ENCODE data around the gene FUT6.
"Not testable (repeated sequence)": the region's sequence is repeated elsewhere in the genome, so short reads cannot be mapped to it uniquely, and the experiment has no call there.

Gene FUT6, protein sequence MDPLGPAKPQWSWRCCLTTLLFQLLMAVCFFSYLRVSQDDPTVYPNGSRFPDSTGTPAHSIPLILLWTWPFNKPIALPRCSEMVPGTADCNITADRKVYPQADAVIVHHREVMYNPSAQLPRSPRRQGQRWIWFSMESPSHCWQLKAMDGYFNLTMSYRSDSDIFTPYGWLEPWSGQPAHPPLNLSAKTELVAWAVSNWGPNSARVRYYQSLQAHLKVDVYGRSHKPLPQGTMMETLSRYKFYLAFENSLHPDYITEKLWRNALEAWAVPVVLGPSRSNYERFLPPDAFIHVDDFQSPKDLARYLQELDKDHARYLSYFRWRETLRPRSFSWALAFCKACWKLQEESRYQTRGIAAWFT

DNA sequence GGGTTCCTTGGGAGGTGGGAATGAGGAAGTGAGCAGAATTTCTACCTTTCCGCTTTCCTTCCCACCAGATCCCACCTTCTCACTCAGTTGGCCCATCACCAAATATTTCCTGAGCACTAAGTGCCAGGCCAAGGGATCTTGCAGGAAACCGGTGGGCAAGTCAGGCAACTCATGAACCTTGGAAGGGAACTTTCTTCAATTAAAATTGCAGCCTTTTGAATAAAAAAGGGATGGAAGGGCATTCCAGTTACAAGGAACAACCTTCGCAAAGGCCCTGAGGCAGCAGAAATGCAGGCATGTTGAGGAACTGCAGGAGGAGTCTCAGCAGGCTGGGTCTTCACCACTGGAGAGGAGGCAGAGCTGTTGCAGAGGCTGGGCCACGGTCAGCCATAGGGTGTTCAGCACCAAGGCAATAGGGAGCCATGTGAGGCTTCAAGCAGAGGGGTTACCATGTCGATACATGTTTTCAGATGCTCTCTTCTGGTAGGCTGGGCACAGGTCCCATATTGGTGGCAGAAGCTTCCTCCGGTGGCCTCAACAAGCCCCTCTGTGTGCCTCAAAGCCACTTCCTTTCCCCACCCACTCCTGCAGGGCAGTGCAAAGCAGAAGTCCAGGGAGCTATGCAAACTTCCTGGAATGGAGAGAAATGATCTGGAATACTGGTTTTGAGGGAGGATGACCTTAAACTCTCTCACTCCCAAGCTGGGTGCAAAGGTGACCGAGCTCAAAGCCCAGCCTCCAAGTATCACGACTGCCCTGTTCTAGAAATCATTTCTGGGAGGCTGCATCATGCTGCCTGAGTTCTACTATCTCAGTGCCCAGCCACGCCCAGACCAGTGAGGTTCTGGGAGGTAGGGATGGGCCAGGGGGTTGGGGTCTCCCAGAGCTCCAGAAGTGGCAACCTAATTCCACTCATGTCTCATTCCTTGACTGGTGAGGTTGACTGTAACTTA lies at the start of gene FUT6:
TSS of gene FUT6 (minus strand) at position 638 of the 953 bp plus-strand sequence. CDS start 7,135 bp downstream, outside the sequence.
- no peak for DNase-seq

DNA sequence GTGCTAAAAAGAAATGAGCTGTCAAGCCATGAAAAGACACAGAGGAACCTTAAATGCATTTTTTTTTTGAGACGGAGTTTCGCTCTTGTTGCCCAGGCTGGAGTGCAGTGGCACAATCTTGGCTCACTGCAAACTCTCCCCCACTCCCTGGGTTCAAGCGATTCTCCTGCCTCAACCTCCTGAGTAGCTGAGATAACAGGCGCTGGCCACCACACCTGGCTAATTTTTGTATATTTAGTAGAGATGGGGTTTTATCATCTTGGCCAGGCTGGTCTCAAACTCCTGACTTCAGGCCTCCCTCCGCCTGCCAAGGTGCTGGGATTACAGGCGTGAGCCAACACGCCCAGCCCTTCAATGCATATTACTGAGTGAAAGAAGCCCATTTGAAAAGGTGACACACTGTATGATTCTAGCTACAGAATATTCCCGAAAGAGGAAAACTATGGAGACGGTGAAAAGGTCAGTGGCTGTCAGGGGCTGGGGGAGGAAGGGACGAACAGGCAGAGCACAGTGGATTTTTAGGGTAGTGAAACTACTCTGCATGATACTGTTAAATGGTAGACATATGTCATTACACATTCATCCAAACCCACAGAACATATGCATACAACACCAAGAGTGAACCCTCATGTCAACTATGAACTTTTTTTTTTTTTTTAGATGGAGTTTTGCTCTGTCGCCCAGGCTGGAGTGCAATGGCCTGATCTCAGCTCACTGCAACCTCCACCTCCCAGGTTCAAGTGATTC lies 44.7 kb upstream of the FUT6 start:
- not testable (repeated sequence) for DNase-seq

DNA sequence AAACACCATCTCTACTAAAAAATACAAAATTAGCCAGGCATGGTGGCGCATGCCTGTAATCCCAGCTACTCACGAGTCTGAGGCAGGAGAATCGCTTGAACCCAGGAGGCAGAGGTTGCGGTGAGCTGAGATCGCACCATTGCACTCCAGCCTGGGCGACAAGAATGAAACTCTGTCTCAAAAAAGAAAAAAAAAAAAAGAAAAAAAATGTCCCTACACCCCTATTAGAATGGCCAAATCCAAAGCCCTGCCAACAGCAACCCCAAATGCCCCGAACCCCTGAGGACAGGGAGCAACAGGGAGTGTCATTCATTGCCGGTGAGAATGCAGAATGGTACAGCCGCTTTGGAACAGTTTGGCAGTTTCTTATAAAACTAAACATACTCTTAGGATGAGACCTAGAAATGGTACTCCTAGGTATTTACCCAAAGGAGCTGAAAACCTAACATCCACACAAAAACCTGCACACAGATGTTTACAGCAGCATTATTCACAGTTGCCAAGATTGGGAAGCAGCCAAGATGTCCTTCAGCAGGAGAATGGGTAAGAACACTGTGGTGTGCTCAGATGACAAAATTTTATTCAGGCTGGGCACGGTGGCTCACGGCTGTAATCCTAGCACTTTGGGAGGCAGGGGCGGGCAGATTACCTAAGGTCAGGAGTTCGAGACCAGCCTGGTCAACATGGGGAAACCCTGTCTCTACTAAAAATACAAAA lies 43.8 kb upstream of the FUT6 start:
- not testable (repeated sequence) for DNase-seq

DNA sequence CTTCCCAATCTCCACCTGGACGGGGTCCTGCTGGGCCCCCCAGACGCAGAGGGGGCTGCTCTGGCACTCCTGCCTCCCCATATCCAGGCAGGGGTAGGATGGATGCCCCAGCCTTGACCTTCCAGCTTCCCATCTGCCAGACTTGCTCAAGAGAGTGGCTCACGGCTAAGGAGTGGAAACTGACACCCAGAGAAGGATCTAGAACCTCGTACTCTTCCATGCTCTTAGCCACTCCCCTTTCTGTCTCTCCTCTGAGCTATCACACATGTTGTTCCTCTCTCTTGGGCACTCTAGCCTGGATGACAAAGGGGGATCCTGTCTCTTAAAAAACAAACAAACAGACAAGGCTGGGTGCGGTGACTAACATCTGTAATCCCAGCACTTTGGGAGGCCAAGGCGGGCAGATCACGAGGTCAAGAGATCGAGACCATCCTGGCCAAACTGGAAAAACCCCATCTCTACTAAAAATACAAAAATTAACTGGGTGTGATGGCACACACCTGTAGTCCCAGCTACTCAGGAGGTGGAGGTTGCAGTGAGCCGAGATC lies 43.0 kb upstream of the FUT6 start:
- no peak for DNase-seq

DNA sequence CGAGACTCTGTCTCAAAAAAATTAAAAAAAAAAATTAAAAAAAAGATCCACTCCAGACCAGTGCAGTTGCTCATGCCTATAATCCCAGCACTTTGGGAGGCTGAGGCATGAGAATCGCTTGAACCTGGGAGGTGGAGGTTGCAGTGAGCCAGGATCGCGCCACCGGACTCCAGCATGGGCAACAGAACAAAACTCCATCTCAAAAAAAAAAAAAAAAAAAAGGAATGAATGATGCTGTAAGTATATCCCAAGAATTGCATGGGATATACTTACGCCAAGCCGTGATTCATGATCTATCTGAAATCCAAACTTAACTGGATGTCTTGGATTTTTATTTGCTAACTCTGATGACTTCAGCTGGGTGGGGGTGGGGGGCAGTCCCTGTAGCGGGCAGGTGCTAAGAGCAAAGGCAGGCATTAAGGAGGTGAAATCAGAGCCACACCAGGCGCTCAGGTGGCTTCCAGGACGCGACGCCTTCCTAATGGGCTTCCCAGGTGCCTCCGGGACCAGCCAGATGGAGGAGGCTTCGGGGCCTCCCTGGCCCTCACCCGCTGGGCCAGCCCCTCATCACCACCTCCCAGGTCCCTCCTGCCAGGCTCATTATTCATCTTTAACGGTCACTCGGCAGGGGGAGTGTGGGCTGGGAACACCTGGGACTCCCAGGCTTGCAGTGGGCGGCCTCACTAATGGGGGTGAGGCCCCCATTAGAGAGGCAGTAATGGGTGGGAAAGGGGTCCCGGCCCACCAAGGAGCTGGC lies 42.2 kb upstream of the FUT6 start:
- DNase-seq: peak; percentile 62

DNA sequence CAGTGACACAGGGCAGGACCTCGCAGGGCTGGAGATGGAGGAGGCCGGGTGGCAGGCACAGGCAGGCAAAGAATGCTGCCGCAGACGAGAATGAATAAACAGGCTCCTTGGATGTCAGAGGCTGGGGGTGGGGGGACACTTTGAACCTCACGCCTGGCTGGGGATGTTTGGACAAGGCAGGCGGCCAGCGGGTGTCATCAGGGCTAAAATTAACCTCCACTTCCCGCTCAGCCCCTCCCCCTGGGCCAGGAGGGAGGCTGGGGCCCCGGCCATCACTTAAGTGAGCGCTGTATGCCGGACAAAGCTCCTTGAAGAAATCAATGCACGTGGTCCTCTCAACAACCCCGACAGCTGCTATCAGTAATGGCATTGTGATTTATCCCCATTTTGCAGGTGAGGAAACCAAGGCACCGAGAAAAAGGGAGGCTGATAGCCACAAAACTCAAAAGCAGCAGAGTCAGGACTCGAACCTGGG lies 41.1 kb upstream of the FUT6 start:
- no peak for DNase-seq

DNA sequence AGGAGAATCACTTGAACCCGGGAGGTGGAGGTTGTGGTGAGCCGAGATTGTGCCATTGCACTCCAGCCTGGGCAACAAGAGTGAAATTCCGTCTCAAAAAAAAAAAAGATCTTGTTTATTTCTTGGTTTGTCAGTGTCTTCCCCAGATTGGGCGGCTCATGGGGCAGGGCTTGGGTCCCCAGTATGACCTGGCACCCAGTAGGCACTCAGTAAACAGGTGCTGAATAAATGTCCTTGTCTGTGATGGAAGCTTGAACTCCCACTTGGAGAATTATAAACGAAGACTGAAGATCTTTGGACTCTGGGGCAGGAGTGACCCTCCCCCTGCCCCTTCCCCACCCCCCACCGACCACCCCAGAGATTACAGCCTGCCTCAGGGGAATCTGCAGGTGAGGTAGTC lies 40.7 kb upstream of the FUT6 start:
- no peak for DNase-seq

DNA sequence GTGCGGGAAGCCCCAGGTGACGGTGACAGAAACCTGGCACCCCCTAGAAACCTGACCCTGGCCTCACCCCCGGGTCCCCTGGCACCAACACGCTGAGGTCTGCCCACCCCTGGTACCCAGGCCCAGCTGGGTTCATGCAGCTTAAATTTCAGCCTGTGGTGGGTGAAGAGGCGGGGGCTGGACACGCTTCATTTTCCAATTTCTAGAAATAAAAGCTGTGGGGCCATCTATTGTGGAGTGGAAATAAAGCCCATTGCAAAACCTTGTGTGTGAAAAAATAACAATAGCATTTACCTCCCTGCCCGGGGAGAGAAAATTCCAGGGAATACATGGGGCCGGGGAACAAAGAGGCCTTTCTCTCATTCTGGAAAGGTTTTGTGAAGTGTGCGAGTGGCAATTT lies 38.4 kb upstream of the FUT6 start:
- no peak for DNase-seq

DNA sequence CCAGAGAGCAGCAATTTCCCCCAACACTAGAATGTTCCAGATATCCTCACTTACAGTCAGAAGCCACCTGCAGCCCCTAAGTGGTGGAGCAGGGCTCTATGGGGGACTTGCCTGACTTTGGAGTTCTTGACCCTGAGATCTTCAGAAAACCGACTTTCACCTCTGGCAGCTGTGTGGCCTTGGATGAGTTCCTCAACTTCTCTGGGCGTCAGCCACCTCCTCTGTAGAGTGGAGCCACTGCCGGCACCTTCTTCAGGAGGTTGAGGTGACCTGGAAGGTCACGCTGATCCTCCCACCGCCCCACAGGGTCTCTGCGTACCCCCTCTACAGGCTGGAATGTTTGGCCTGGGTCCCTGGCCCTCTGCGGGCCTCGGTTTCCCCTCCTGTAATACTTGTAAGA lies 37.9 kb upstream of the FUT6 start:
- DNase-seq: no peak

DNA sequence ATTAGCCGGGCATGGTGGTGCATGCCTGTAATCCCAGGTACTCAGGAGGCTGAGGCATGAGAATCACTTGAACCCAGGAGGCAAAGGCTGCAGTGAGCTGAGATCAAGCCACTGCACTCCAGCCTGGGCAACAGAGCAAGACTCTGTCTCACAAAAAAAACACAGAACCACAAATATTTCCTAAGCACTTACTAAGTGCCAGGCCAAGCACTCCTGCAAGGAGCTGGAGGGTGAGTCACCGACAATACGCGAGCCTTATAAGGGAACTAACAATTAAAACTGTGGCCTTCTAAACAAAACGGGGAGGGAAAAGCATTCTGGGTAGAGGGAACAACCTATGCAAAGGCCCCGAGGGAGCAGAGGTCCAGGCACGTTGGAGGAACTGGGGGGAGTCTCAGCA lies 35.0 kb upstream of the FUT6 start:
- not testable (repeated sequence) for DNase-seq

DNA sequence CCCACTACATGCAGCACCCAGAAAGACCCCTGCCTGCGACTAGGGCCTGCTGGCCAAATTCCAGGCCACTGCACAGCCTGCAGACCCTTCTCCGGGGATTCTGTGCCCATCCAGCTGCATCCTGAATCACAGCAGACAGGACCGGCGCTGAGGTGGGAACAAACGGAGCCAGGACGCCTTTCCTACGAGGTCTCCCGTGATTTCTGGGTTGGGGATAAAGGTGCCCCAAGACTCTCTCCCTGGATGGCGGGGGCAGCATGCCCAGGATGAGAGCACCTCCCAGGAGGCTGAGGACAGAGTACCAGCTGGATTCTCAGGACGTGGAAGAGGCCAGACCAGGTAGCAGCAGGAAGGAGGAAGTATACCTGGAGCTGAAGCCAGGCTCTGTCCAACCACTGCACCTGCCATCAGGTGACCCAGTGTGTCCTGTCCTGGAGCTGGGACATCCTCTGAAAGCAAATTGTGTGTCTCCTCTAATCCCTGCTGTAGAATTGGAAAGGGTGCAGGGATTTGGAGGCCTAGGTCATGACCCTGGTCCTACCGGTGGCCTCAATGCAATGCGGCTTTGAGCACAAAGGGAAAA lies 34.2 kb upstream of the FUT6 start:
- no peak for DNase-seq

DNA sequence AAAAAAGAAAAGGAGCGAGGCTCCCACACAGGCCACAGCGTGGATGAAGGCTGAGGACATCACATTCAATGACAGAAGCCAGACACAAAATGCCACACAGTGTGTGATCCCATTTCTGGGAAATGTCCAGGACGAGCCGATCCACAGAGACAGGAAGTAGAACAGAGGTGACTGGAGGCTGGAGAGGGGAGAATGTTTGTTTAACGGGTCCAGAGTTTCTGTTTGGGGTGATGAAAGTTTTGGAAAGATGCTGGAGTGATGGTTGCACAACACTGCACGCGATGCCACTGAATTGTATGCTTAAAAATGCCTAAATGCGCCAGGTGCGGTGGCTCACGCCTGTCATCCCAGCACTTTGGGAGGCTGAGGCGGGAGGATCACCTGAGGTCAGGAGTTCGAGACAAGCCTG lies 31.5 kb upstream of the FUT6 start:
- no peak for DNase-seq

DNA sequence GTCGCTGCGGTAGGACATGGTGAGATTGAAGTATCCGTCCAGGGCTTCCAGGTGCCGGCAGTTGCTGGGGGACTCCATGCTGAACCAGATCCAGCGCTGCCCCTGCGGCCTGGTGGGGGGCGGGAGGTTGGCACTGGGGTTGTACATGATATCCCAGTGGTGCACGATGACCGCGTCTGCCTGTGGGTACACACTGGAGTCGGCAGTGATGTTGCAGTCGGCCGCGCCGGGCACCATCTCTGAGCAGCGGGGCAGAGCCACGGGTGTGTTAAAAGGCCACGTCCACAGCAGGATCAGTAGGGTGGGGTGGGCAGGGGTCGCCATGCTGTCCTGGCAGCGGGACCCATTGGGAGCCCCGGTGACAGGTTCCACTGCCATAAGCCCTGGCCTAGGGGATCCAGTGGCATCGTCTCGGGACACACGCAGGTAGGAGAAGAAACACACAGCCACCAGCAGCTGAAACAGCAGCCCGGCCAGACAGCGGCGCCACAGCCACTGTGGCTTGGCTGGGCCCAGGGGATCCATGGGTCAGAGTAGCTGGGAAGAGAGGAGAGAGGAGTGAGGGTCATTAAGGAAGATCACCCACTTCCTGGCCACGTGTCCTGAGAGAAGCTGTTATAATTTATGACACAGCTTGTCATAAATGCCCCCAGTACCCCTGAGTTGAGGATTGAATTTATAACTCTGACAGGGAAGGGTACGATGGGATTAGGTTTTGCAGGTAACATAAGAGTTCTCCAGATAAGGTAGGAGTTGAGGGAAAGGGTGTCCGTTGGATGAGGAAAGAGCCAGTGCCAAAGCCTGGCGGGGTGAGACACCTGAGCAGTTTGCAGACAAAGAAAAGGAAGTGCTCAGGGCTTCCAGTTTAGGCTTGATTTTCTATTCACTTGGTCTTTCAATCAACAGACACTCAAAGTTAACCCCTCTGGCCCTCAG lies 28.0 kb upstream of the FUT6 start:
- no peak for DNase-seq

DNA sequence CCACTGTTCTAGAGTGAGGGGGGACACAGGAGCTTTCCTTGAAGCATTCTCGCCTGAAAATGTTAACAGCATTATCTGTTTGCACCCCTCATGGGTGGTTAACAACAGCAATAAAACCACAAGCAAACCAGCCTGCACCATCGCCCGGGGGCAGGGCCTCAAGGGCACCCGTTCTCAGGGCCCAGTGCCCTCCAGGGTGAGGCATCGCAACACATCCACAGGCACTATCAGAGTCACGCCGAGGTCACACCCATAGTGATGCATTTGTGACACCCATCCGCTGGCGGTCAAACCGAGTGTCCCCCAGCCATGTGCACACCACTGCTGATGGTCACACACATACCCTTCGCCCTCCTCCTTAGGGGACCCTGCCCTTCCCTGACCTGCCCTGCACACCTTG lies 26.3 kb upstream of the FUT6 start:
- DNase-seq: no peak

DNA sequence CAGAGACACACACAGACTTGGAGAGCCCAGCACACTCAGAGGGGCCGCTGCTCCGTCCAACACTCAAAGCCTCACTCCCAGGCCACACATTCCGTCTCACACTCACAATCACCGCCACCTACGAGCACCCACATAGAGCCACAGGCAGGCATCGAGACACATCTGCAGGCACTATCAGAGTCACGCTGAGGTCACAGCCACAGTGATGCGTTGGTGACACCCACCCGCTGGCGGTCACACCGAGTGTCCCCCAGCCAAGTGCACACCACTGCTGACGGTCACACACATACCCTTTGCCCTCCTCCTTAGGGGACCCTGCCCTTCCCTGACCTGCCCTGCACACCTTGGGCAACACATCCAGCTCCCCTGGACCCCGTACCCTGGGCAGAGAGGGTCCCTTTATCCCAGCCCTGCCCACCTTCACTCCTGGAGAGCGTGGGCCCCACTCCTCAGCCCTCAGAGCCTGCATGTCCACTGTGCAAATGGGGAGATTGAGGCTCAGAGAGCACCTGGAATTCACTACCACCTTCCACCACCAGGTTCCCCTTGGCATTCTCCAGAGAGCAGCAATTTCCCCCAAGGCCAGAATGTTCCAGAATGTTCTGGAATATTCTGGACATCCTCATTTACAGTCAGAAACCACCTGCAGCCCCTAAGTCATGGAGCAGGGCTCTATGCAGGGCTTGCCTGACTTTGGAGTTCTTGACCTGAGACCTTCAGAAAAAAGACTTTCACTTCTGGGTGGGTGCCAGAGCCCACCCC lies 25.4 kb upstream of the FUT6 start:
- no peak for DNase-seq

DNA sequence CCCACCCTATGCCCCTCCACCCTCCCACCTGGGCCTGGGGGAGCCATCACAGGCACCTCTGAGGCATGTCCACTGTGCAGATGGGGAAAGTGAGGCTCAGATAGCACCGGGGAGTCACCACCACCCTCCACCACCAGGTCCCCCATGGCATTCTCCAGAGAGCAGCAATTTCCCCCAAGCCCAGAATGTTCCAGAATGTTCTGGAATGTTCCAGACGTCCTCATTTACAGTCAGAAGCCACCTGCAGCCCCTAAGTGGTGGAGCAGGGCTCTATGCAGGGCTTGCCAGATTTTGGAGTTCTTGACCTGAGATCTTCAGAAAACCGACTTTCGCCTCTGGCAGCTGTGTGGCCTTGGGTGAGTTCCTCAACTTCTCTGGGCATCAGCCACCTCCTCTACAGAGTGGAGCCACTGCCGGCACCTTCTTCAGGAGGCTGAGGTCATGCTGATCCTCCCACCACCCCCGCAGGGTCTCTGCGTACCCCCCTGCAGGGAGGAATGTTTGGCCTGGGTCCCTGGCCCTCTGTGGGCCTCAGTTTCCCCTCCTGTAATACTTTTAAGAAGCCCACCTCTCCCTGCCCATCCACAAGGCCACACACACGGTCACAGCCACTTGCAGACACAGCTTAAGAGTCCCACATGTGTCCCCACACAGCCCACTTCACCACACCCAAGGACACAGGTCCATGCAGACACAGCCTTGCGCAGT lies 24.7 kb upstream of the FUT6 start:
- DNase-seq: no peak

DNA sequence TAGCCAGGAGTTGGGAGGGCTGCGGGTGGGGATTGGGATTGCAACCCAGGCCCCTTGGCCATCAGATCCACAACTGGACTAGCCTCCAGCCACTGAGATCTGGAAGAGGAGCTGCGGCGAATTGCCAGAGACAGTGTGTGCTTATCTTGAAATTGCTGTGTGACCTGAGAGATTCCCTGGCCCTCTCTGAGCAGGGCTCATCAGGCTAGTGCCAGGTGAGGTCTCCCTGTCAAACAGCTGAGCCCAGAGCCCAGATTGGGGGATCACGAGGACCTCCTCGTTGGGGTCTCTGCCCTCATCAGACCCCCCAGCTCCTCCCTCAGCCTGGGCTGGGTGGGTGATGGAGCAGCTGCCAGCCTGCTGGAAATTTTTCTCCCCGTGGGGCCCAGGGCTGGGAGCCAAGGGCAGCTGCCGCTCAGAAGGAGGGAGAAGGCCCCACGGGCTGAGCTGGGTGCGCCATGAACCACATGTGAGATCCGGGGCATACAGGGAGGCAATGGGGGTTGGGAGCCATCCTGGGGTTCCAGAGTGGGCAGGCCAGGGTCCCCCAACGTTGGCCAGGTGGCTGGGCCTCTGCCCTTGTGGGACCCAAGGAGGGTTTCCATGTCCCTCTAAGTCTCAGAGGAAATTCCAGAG lies 23.6 kb upstream of the FUT6 start:
- no peak for DNase-seq

All from COR-L47 (cell line).